ENCODE data around the gene SLC9A1. TPM values are rescaled to one million over a fixed set of nuclear protein-coding genes. Genes with fewer than 3 reads are reported as not detected.

Gene SLC9A1
- total RNA-seq, 1 experiment from 2014 or later = 8.4 TPM

DNA sequence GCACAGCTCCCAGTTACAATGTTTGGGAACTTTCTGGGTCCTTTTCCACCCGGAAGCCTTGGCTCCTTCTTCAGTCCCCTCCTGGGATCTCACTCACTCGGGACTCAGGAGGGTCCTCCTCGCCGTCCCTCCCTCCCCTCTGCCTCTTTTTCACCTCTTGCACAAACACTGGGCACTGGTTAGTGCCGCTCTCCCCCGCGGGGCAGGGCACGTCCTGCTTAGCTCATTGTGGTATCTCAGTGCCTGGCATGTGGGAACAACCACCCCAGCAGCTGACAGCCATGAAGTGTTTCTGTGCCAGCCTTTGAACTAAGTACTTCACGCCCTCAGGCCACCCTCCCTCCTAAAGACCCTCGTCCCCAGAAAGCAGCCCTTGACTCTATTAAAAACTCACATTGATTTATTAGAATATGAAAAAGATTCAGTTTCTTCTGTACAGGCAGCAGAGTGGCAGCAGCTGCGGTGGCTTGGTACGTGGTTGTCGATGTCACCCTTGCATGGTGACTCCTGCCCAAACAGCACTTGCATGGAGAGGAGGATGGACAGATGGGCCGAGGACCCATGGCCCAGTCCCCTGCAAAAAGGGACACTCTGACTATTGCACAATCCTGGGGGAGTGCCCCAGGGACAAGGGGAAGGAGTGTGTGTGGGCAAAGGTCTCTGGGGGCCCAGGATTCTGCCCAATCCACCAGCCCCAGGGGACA lies 56.3 kb downstream of the SLC9A1 start:
- Histone ChIP-seq H3K4me3 (no peak overlapping the region), H3K27ac (peak overlapping the region; percentile 66), H3K36me3 (no peaks in the 10 kb centered on the region), H3K4me1 (peaks cover 20% of the 10 kb centered on the region), H3K27me3 (no peaks in the 10 kb centered on the region; the same call in 1 of the 2 replicates), H3K9me3 (replicated peaks) (no peaks in the 10 kb centered on the region)
- DNase-seq = no peak

- peak; percentile 67 to 87 for DNase-seq
- H3K9me3 ChIP-seq (replicated peaks) = no peaks in the 10 kb centered on the region
- H3K4me1 ChIP-seq = peaks cover 20% of the 10 kb centered on the region
Measured at GRCh38 chr1:27097484-27097917, 57.4 kb downstream of the SLC9A1 start.

DNA sequence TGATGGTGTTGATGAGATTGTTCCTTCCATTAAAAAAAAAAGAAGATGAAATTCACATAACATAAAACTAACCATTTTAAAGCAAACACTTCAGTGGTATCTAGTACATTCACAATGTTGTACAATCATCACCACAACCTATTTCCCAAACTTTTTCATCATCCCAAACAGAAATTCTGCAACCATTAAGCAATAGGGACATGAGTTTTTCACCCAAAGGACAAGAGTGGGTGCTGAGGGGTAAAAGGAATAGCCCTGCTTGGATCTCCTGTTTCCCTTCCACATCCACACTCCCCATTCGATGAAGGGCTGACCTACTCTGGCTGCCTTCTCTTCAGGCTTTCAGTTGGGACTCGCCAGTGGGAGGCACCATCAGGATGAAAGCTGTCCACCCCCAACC lies 59.3 kb downstream of the SLC9A1 start:
- Histone ChIP-seq H3K9me3 (replicated peaks) (no peaks in the 10 kb centered on the region), H3K27ac (no peak overlapping the region), H3K36me3 (no peaks in the 10 kb centered on the region), H3K4me1 (peaks cover 20% of the 10 kb centered on the region), H3K4me3 (no peak overlapping the region), H3K27me3 (no peaks in the 10 kb centered on the region; the same call in 1 of the 2 replicates)
- no peak for DNase-seq

More at GRCh38 chr1:27097484-27097917, 57.4 kb downstream of the SLC9A1 start:
- H3K4me3 ChIP-seq = no peak overlapping the region
- H3K27me3 ChIP-seq = no peaks in the 10 kb centered on the region; the same call in 1 of the 2 replicates
- H3K27ac ChIP-seq = no peak overlapping the region
- H3K36me3 ChIP-seq = no peaks in the 10 kb centered on the region

DNA sequence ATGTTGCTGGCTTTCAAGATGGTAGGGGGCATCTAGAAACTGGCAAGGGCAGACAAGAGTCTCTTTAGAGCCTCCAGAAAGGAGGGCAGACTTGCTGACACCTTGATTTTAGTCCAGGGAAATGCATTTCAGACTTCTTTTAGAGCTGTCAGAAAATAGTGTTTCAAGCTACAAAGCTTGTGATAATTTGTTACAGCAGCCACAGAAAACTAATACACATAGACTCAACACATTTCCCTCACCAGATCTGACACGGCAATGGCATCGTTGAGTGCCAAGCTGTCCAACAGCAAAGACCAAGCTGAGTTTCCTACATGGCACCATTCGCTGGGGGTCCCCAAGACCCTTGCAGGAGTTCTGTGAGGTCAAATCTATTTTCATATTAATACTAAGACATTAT lies 62.0 kb downstream of the SLC9A1 start:
- H3K4me3 ChIP-seq = no peak overlapping the region
- H3K27me3 ChIP-seq = peaks cover 5% of the 10 kb centered on the region; the same call in 1 of the 2 replicates
- no peak overlapping the region for H3K27ac ChIP-seq
- H3K9me3 ChIP-seq (replicated peaks) = no peaks in the 10 kb centered on the region
- H3K36me3 ChIP-seq = no peaks in the 10 kb centered on the region
- no peak for DNase-seq
- no peaks in the 10 kb centered on the region for H3K4me1 ChIP-seq

GRCh38 chr1:27090911-27091310 lies 64.0 kb downstream of the SLC9A1 start:
- no peak overlapping the region for H3K27ac ChIP-seq
- no peak overlapping the region for H3K4me3 ChIP-seq
- no peak for DNase-seq
- no peaks in the 10 kb centered on the region for H3K36me3 ChIP-seq
- no peaks in the 10 kb centered on the region for H3K9me3 ChIP-seq (replicated peaks)
- peaks cover 5% of the 10 kb centered on the region; the same call in 1 of the 2 replicates for H3K27me3 ChIP-seq
- H3K4me1 ChIP-seq = no peaks in the 10 kb centered on the region

- DNase-seq = no peak
- Histone ChIP-seq H3K4me3 (no peak overlapping the region), H3K9me3 (replicated peaks) (no peaks in the 10 kb centered on the region), H3K27ac (no peak overlapping the region), H3K36me3 (no peaks in the 10 kb centered on the region), H3K4me1 (no peaks in the 10 kb centered on the region), H3K27me3 (peaks cover 5% of the 10 kb centered on the region; the same call in 1 of the 2 replicates)
Measured at GRCh38 chr1:27087371-27088220, 67.3 kb downstream of the SLC9A1 start.

GRCh38 chr1:27086628-27087027 lies 68.3 kb downstream of the SLC9A1 start:
- Histone ChIP-seq H3K4me3 (no peak overlapping the region), H3K9me3 (replicated peaks) (no peaks in the 10 kb centered on the region), H3K27ac (no peak overlapping the region), H3K27me3 (peaks cover 5% of the 10 kb centered on the region; the same call in 1 of the 2 replicates), H3K36me3 (no peaks in the 10 kb centered on the region), H3K4me1 (no peaks in the 10 kb centered on the region)
- DNase-seq = no peak

- Histone ChIP-seq H3K27me3 (peaks cover 5% of the 10 kb centered on the region; the same call in 1 of the 2 replicates), H3K36me3 (no peaks in the 10 kb centered on the region), H3K27ac (no peak overlapping the region), H3K4me3 (no peak overlapping the region), H3K4me1 (no peaks in the 10 kb centered on the region), H3K9me3 (replicated peaks) (no peaks in the 10 kb centered on the region)
- no peak for DNase-seq
Measured at GRCh38 chr1:27086026-27086425, 68.9 kb downstream of the SLC9A1 start.

GRCh38 chr1:27084107-27084506 lies 70.8 kb downstream of the SLC9A1 start:
- no peaks in the 10 kb centered on the region; the same call in 1 of the 2 replicates for H3K27me3 ChIP-seq
- no peaks in the 10 kb centered on the region for H3K9me3 ChIP-seq (replicated peaks)
- H3K4me1 ChIP-seq = no peaks in the 10 kb centered on the region
- H3K36me3 ChIP-seq = no peaks in the 10 kb centered on the region
- no peak overlapping the region for H3K4me3 ChIP-seq
- DNase-seq = no peak
- no peak overlapping the region for H3K27ac ChIP-seq

- no peaks in the 10 kb centered on the region for H3K36me3 ChIP-seq
- H3K9me3 ChIP-seq (replicated peaks) = no peaks in the 10 kb centered on the region
- H3K27ac ChIP-seq = no peak overlapping the region
- no peak overlapping the region for H3K4me3 ChIP-seq
- 0 out of 2 replicates have a peak, but pooled peaks cover 4% of the 10 kb centered on the region for H3K27me3 ChIP-seq
- H3K4me1 ChIP-seq = no peaks in the 10 kb centered on the region
- DNase-seq = no peak
Measured at GRCh38 chr1:27077968-27078367, 77.0 kb downstream of the SLC9A1 start.

DNA sequence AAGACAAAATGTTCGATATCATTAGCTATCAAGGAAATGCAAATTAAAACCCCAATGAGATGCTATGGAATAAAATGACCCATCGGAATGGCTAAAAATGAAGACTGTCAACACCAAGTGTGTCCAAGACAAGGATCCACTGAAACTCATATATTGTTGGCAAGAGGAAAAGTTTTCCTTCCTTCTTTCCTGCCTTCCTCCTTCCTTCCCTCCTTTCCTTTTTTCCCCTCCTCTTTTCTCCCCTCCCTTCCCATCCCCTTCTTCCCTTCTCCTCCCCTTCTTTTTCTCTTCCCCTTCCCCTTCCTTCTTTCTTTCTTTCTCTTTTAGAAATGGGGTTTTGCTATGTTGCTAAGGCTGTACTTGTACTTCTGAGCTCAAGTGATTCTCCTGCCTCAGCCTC lies 78.1 kb downstream of the SLC9A1 start:
- H3K36me3 ChIP-seq = no peaks in the 10 kb centered on the region

DNA sequence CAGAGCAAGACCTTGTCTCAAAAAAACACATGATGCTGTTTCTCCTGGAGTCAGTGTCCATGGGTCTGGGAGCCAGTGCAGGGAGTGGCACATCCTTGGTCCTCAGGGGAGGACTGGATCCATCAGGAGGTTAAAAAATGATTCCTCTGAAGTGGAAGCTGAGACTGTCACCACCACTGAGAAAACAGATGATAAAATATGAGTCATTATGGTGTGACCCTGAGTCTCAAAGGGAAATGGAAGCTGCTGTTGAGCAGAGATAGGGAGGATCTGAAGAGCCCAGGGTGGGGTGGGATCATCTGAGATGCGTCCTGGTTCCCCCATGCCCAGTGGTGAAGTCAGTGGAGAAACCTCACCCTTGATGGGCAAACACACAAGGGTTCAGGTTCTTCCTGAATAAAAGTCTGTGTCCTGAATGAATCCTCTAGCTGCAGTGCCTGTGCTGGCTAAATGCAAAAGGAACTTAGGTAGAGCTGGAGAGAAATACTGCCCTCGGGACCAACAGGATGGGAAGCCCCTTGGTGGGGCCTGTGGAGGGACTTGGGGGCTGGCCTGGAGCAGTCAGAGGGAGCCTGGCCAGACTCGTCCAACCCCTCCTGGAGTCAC lies 80.6 kb downstream of the SLC9A1 start:
- no peak for DNase-seq
- Histone ChIP-seq H3K36me3 (no peaks in the 10 kb centered on the region), H3K9me3 (replicated peaks) (no peaks in the 10 kb centered on the region), H3K27ac (no peak overlapping the region), H3K27me3 (0 out of 2 replicates have a peak, but pooled peaks cover 4% of the 10 kb centered on the region), H3K4me1 (no peaks in the 10 kb centered on the region), H3K4me3 (no peak overlapping the region)

More for the DNA sequence above, 78.1 kb downstream of the SLC9A1 start:
- no peak overlapping the region for H3K4me3 ChIP-seq
- no peaks in the 10 kb centered on the region for H3K9me3 ChIP-seq (replicated peaks)
- H3K27ac ChIP-seq = no peak overlapping the region
- no peak for DNase-seq
- H3K4me1 ChIP-seq = no peaks in the 10 kb centered on the region
- 0 out of 2 replicates have a peak, but pooled peaks cover 4% of the 10 kb centered on the region for H3K27me3 ChIP-seq

GRCh38 chr1:27071049-27071416 lies 83.9 kb downstream of the SLC9A1 start:
- H3K27me3 ChIP-seq = 0 out of 2 replicates have a peak, but pooled peaks cover 4% of the 10 kb centered on the region
- H3K36me3 ChIP-seq = no peaks in the 10 kb centered on the region
- DNase-seq = peak; percentile 47 to 55
- H3K4me1 ChIP-seq = no peaks in the 10 kb centered on the region
- H3K4me3 ChIP-seq = no peak overlapping the region
- H3K27ac ChIP-seq = no peak overlapping the region
- no peaks in the 10 kb centered on the region for H3K9me3 ChIP-seq (replicated peaks)

GRCh38 chr1:27070390-27071048 lies 84.4 kb downstream of the SLC9A1 start:
- no peaks in the 10 kb centered on the region for H3K9me3 ChIP-seq (replicated peaks)
- no peak overlapping the region for H3K4me3 ChIP-seq
- DNase-seq = no peak
- H3K36me3 ChIP-seq = no peaks in the 10 kb centered on the region
- 0 out of 2 replicates have a peak, but pooled peaks cover 4% of the 10 kb centered on the region for H3K27me3 ChIP-seq
- no peaks in the 10 kb centered on the region for H3K4me1 ChIP-seq
- no peak overlapping the region for H3K27ac ChIP-seq
